Activated T-helper 1 cell treated with Interleukin-2 at 50 U/mL for 16 hours (primary cell): Measurements from ENCODE around the gene CRTAP.
"Not testable (repeated sequence)": the region's sequence is repeated elsewhere in the genome, so short reads cannot be mapped to it uniquely, and the experiment has no call there.

ENCODE experiments used
- DNase-seq: peaks from one replicate; pipeline ENCODE4 v3.0.0-alpha.2; 2020; ENCODE audit warnings: low read depth

CRTAP gene

DNA sequence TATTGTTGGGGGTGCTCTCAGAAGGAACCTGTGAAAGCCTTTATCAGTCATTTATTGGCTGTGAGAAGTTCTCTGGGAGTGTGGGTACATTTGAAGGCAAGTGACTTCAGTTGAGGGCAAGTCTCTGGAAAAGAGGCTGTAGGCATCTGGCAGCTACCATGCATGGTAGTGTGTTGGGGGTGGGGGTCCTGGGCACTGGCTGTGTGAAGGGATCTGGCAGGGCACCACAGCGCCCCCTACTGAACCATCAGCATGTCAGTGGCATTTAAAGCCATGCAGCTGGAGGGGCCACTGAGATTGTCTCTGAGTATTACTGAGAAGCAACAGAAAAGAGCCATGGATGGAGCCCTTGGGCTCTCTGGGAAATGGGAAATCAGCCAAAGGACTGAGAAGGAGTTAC, 30.6 kb downstream of the CRTAP start:
- DNase-seq, result no peak

DNA sequence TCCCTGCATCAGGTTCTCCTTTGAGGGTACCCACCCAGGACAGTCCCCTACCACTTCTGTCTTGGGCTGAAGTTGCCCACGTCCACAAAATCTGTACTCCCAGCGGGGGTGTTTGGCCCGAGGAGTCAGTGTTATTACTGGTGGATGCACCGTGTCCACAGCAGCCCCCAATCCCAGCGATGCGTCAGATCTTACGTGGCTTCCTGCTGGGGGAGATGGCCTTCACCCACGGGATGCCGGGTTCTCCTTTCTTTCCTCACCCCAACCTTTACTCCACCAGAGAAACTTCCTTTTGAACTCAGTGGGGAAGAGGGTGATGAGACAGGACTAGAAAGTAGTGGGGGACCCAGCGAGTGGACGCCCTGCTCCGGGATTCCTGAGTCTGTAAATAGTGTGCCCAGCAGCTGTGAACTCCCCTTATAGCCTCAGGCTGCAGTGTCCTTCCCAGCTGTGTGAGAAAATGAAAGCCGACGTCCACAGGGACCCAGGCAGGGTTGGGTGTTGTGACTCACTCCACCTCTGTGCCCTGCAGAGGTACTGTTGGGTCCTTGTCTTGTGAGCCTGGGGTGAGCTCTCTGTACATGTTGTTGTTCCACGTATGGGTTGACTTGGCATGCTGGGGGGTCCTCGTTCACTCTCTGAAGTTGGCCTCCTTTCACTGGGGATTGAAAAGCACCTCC, 31.5 kb downstream of the CRTAP start:
- no peak for DNase-seq

DNA sequence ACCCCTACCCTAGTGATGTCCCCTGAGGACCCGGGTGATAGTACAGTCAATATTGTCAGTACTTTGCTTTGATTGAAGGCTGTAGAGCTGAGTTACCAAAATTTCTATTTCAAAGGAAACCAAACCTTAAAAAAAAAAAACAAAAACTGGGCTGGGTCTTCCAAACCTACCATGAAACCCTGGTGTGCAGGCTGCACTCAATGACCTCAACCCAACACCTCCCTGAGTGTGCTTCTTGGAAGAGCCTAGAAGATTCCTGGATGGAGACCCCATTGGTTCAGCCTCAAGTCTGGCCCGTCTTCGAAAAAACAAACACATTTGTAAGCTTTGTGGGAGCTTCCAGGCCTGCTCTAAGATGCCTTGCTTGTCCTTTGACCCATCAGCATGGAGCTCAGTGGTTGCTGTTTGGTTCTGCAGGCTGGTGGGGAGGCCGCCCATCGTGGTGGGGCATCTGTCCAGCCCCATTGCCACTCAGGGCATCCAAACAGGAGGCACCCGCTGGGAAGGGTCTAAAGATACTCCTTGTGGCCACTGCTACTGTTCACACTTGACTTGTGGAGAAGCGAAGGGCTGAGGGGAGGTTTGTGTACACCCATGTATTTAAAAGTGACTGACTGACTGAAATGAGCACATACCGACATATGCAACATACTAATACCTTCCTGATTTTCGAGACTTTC, 32.2 kb downstream of the CRTAP start:
- DNase-seq, result no peak

DNA sequence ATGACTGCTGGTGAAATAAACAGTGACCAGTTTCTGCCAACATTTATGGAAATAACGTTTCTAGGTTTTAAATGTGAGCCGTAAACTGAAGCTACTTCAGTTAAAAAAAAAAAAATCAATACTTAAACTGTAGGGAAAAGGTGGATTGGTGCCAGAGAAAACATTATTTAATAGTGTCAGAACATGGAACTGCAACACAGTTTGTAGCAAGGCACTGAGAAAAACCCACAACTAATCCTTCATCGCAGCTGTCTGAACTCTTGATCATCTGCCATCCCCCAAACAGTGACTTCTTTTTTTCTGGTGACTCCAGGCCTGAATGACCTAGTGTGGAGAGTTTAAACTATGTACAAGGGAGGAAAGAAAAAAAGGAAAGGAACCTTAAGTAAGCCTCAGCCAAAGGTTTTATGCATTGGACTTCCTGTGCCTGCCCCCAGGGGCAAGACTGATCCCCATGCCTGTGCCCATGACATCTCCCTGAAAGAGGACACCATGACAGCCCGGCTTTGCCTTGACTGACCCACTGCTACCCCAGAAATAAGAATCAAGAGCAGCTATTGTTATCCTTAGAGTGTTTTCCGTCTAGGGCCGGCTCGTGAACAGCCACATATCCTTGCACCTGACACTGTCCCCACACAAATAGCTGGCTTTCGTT, 33.1 kb downstream of the CRTAP start:
- no peak for DNase-seq

DNA sequence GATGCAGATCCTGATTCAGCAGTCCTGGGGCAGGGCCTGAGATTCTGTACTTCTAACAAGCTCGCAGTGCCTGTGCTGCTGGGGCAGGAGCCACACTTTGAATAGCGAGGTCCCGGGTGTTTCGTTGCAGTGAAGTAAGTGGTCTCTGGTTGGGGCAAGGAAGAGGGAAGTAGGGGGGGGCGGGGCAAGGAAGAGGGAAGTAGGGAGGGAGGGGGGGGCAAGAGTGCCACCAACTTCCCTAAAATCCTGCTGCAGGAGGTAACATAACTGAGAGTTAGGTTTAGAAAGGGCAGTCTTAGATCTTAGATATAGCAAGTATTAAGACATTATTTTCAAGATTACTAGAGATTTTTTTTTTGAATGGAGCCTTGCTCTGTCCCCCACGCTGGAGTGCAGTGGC, 35.5 kb downstream of the CRTAP start:
- no peak for DNase-seq

DNA sequence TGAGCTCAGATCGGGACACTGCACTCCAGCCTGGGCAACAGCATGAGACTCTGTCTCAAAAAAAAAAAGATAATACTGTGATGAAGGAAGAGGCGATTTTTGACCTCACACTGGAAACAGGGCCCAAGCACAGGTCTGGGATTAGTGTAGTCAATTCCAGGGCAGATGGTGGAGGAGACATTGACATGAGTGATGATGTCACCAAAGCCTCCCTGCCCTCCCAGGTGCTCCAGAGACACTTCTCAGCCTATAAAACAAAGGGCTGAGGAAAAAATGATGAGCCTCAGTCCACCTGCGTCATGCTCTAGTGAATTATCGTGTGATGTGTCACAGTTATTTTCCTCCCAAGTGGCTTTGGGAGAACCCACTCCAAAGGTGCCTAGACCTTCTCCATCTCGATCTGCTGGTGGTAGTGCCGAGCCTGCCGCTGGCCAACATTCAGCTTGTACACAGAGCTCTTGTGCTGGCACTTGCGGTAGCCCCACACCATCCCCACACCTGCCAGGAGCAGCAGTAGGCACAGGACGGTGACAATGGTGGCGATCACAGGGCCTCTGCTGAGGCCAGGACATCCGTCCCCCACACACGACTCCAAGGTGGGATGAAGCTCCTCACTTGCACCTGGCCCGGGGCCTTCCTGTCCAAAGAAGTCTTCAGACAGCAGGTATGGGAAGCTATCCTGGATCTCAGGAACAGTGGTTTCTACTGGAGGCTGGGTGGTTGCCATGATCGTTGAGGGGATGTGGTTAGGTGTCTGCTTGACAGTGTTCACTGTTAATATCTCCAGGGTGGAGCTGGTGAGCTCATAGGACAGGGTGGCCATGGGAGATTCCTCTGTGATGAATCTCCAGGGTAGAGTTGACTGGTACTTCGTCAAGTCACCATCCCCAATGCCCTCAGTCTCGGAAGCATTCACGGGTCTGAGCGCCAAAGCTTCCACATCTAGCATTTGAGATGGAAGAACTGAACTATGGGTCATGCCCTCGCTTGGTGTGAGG, 38.8 kb downstream of the CRTAP start:
- DNase-seq, result no peak

DNA sequence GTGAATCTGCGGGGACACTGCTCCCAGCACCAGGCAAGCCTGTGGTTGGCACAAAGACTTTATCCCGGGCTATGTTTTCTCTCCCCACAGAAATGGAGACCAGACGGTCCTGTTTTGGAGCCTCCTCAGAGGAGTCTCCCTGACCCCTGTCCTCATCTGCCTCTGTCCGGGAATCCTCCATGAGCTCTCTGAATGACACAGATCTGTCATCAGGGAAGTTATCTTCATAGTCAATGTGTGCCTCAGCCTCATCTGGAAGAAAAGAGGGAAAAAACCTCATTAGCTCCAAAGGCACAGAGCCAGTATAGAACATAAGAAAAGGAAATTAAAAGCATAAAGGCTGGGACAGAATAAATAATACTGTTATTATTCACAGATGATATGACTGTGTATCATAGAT, 40.0 kb downstream of the CRTAP start:
- no peak for DNase-seq

DNA sequence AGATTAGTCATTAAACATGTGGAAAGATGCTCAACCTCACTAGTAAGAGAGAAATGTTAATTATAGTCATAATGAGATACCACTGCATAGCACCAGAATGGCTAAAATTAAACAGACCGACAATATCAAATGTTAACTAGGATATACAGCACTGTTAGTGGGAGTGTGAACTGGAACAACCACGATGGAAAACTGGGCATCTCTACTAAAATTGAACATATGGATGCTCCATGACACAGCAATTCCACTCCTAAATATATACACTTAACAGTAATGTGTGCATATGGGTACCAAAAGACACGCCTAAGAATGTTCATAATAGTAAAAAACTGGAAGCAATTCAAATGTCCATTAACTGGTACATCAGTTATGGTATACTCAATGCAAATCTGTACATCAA, 41.5 kb downstream of the CRTAP start:
- no peak for DNase-seq

DNA sequence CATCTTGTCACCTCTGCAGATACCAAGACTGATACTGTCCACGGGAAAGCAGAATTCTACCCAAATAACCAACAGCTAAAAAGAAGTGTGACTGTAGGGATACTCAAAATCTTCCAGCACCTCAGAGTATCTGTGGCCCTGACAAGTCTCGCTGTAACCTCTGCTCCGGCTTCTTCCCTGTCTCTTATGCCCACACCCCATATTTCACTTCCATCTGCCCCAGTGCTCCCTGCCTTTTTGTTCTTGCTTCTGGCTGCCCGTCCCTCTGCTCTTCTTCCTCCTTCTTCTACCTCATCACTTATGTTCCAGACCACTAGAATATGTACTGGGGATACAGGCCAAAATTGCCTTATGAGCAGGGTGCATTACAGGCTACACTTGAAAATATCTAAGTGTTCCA, 45.4 kb downstream of the CRTAP start:
- DNase-seq, result no peak

DNA sequence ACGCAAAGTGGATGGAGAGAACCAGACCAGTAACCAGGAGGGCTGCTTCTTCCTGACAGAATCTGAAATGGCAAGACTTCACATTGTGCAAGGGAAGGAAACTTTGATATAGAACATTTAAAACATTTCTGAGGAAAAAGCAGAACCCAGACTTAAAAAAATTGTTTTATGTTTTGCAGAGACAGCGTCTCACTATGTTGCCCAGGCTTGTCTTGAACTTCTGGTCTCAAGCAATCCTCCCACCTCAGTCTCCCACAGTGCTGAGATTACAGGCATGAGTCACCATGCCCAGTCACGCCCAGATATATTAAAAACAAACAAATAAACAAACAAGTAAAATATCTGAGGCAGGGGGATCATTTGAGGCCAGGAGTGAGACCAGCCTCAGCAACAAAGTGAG, 46.2 kb downstream of the CRTAP start:
- DNase-seq, result no peak

DNA sequence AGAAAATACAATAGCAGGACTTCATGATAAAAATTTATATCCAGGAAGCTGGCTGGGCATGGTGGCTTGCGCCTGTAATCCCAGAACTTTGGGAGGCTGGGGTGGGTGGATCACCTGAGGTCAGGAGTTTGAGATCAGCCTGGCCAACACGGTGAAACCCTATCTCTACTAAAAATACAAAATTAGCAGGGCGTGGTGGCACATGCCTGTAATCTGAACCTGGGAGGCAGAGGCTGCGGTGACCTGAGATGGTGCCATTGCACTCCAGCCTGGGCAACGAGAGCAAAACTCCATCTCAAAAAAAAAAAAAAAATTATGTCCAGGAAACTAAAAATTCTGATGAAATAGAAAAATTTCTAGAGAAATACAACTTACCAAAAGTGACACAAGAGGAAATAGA, 48.8 kb downstream of the CRTAP start:
- DNase-seq, result not testable (repeated sequence)

DNA sequence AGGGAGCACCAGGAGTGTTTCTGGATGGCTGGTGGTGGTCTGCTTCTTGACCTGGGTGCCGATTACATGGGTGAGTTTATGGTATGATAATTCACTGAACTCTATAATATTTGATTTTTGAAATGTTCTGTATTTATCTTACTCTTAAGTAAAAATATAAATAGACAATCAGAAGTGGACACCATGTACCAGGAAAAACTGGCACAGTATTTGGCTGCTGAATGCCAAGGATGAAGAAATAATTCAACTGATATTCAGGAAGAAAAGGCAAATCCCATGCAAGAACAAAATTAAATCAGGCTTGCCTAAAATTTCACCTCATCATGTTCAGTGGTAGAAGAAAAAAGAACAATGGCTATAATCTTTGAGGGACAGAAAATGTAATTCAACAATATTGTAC, 51.6 kb downstream of the CRTAP start:
- DNase-seq, result no peak

DNA sequence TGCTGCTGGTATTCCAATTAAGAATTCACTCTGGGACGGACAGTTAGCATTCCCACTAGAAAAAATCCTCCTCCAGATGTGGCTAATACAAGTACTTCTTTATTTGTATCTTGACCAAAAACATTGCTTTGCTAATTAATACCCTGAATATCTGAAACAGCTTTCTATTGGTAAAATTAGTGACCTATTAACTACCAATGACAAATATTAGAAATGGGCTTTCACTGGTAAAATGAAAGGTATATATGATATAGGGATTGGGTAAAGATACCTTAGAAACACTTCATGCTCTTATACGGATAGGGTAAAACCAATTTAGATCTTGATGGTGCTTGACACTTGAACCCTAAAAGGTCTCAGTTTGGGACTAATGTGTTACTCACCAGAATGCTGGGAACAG, 52.3 kb downstream of the CRTAP start:
- no peak for DNase-seq

DNA sequence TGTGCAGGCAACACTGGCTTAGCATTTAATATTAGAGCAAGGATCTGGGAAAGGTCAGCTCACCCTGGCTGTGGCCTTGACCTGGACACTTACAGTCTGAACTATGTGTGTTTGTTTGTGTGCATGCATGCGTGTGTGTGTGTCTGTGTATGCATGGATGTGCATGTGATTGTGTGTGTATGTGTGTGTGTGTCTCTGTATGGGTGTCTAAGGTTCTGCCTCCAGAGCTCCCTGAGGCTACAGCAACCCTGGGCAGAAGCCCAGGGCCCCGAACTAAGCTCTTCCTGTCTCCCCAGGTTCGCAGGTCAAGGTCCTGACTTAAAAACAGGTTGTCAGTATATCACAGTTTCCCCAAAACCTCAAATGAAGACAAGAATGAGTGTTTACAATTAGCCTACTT, 53.5 kb downstream of the CRTAP start:
- DNase-seq, result no peak

DNA sequence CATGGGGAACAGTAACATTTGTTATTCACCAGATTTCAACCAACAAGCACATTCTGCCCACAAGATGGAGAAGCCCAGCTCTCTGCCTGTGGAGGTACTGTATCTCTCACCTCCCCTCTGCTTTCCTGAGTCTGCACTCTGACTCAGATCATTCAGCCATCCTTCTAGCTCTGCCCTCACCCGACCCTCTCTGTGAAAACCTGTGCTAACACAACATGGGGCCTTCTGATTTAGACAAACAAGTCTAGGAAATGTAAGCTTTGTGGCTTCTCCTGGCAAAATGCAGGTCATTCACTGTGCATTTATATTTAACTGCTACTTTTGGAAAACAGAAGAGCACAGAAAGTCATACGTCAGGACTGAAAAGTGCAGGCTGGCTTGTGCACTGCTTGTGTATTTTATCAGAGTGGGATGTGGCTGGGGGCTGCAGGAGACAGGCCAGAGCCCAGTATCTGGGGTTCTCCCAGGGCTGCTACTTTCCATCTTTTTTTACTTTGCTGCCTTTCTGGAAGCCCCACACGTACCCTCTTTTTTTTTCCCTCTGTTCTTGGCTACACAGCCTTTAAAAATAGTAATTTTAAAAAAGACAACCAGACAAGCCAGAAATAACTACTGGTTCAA, 54.0 kb downstream of the CRTAP start:
- DNase-seq, result no peak

DNA sequence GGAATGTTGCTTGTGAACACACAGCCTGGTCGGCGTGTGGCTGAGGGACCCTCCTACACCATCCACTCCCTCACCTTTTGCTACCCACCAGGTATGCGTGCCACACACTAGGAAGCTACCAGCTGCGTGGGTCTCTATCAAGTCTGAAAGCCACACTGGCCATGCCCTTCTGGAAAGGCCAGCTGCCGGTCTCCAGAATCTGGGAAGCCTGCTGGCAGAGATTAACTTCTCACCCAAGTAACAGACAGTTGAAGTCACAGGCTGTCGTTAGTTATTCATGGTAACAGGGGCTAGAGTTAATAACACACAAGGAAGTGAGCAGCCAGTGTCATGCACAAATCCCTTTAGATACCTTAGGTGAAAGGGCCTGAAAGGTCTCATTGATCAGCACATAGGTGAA, 56.7 kb downstream of the CRTAP start:
- no peak for DNase-seq

DNA sequence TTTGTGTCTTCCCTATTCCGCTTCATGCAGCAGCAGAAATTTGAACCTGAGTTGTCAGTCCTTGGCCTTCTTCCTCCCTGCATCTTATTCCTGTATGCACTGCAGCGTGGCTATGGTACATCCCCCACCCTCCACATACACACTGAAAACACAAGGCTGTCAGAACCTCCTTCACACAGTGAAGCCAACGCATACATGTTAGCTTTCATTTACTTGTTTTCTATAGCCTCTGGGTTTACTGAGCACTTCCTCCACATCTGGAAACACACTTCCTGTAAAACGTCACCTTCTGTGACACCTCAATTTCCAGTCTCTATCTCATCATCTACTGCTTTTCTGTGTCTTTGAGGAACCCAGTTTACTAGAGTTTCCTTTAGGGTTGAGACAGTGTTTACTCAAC, 57.8 kb downstream of the CRTAP start:
- no peak for DNase-seq

DNA sequence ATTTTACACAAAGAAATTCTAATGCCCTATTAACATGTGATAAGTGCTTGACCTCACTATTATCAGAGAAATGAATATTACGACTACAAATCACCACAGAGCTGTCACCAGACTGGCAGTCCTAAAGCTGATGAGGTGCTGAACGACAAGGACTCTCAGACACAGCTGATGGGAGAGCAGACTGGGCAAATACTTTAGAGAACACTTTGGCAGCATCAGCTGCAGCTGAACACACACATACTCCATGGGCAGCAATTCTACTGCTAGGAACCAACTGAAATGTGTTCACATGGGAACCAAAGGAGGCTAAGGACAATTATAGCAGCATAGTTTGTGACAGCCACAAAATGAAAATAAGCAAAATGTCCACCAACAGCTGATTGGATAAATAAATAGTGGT, 59.3 kb downstream of the CRTAP start:
- DNase-seq, result no peak

DNA sequence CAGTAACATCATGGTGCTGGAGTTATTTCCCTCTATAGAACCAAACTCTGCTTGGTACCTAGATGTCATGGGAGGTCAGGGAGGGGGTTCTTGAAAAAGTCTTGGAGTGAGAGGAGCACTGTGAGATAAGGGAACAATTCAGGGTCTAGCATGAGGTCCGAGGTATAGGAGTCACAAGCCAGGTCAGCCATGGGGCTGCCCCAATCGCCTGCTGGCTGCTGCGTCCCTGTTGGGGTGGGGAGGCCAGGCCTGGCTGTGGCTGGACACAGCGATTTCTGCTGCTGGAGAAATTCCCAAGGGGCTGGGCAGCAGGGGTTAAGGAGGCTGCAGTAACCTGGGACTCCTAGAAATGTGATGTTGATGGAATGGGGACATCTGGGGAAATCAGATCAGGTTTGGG, 59.9 kb downstream of the CRTAP start:
- DNase-seq, result no peak

DNA sequence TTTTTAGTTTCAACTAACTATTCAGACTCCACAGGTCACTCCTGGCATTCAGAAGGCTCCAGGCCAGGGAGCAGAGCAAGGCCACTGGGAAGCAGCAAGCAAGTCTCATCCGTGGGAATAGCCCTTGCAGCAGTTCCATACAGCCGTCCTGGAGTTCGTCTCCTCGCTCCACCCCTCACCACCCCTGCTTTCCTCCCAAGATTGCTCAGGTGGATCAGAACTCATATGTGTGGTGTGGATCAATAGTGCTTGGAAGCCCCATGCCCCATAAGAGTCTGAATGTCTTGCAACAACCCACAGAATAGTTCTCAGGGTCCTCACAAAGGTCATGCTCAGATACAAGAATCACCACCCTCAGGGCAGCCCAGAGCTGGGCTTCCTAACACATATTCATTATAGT, 60.3 kb downstream of the CRTAP start:
- DNase-seq, result no peak

DNA sequence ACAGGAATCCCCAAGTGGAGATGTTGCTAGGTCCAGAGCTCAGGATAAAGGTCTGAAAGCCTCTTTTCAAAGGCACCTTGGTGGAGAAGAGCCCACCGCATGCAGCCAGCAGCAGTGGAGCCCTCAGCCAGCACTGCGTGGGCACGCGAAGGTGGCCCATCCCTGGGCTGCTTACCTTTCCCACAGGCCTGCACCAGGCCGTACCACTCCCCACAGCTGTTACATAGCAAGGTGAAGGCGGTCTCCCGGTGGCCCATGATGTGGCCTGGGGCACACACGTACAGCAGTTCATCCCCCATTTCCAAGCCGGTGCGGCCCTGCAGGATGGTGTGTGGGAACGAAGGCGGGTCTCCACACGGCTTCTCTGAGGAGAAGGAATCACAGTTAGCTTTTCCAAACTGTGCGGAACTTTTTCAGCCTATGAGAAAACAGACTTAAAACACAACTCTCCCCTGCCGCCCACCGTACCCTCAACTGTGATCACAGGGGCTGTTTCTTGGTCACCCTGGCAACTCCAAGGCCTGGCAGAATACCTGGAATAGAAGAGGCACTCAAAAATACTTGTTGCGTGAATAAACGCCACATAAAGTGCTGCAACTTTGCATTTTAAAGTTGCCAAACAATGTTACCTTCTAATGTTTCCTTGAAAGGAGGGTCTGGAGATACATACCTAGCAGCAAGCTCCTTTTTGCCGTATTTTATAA, 61.0 kb downstream of the CRTAP start:
- DNase-seq, result no peak
